ENCODE data around the gene ANKFN1.

ANKFN1 gene

GRCh38 chr17:56451629-56452028 lies 298.4 kb downstream of the ANKFN1 start:
- peak; percentile 16 for DNase-seq (ENCODE audit: low spot score)
- ChIA-PET POLR2A (ENCODE audit: low non-redundant PET) (no interaction called here), CTCF (no interaction called here)
- TF ChIP-seq CTCF (conservative IDR thresholded peaks at IDR 0.05; ENCODE audit: low read depth): no peak
- H3K27ac ChIP-seq: no peak overlapping the region

GRCh38 chr17:56452461-56452860 lies 299.2 kb downstream of the ANKFN1 start:
- TF ChIP-seq CTCF (conservative IDR thresholded peaks at IDR 0.05; ENCODE audit: low read depth): no peak
- no peak for DNase-seq (ENCODE audit: low spot score)
- POLR2A ChIA-PET (ENCODE audit: low non-redundant PET): no interaction called here
- no peak overlapping the region for H3K27ac ChIP-seq
- CTCF ChIA-PET: no interaction called here

- POLR2A ChIA-PET (ENCODE audit: low non-redundant PET): no interaction called here
- no peak overlapping the region for H3K27ac ChIP-seq
- TF ChIP-seq CTCF (conservative IDR thresholded peaks at IDR 0.05; ENCODE audit: low read depth): no peak
- CTCF ChIA-PET: no interaction called here
- DNase-seq (ENCODE audit: low spot score): no peak
Observed at GRCh38 chr17:56457501-56457900, 304.2 kb downstream of the ANKFN1 start.

GRCh38 chr17:56465886-56466285 lies 312.6 kb downstream of the ANKFN1 start:
- ChIA-PET POLR2A (ENCODE audit: low non-redundant PET) (no interaction called here), CTCF (no interaction called here)
- H3K27ac ChIP-seq: no peak overlapping the region
- no peak for DNase-seq (ENCODE audit: low spot score)
- no peak for TF ChIP-seq CTCF (conservative IDR thresholded peaks at IDR 0.05; ENCODE audit: low read depth)

GRCh38 chr17:56468840-56469239 lies 315.6 kb downstream of the ANKFN1 start:
- ChIA-PET CTCF (no interaction called here), POLR2A (ENCODE audit: low non-redundant PET) (no interaction called here)
- no peak overlapping the region for H3K27ac ChIP-seq
- no peak for TF ChIP-seq CTCF (conservative IDR thresholded peaks at IDR 0.05; ENCODE audit: low read depth)
- peak; percentile 41 for DNase-seq (ENCODE audit: low spot score)

GRCh38 chr17:56471696-56472095 lies 318.4 kb downstream of the ANKFN1 start:
- POLR2A ChIA-PET (ENCODE audit: low non-redundant PET): no interaction called here
- DNase-seq (ENCODE audit: low spot score): no peak
- TF ChIP-seq CTCF (conservative IDR thresholded peaks at IDR 0.05; ENCODE audit: low read depth): no peak
- CTCF ChIA-PET: interaction anchor here (0.7 kb wide), 1 partner anchor 1409 kb away, joined by 3 read pairs; no protein-coding TSS in a partner anchor
- no peak overlapping the region for H3K27ac ChIP-seq

GRCh38 chr17:56475116-56475515 lies 321.8 kb downstream of the ANKFN1 start:
- POLR2A ChIA-PET (ENCODE audit: low non-redundant PET): no interaction called here
- CTCF ChIA-PET: no interaction called here
- H3K27ac ChIP-seq: no peak overlapping the region
- DNase-seq (ENCODE audit: low spot score): no peak
- no peak for TF ChIP-seq CTCF (conservative IDR thresholded peaks at IDR 0.05; ENCODE audit: low read depth)

All from RWPE1 (cell line).